Testis (tissue), 3 donors: Measurements from ENCODE around the gene KIT. TPM values are rescaled to one million over a fixed set of nuclear protein-coding genes. Genes with fewer than 3 reads are reported as not detected.

Source experiments
- DNase-seq: peaks from one replicate; pipeline ENCODE4 v3.0.0-alpha.2; 2019
- H3K27ac ChIP-seq, 2 donors: fragments of 200-600 bp; sonication (generic); one replicate each; pipeline ENCODE4 v1.5.1; 2019
- H3K27me3 ChIP-seq: fragments of 200-600 bp; sonication (generic); one replicate; pipeline ENCODE4 v1.5.1; 2019
- H3K36me3 ChIP-seq: fragments of 200-600 bp; sonication (generic); one replicate; pipeline ENCODE4 v1.5.1; 2017; ENCODE audit warnings: low read depth; ENCODE audit errors: missing control alignments
- H3K4me1 ChIP-seq: fragments of 200-600 bp; sonication (generic); one replicate; pipeline ENCODE4 v1.5.1; 2019
- H3K4me3 ChIP-seq, 2 donors: fragments of 200-600 bp; sonication (generic); one replicate each; pipeline ENCODE4 v1.5.1; 2017 to 2019
- H3K9me3 ChIP-seq: fragments of 200-600 bp; sonication (generic); one replicate; pipeline ENCODE4 v1.5.1; 2017
- POLR2A ChIP-seq: fragments of 450-650 bp; IDR thresholded peaks from one replicate; pipeline ENCODE4 v1.6.1; 2017; ENCODE audit warnings: antibody characterized with exemption, mild to moderate bottlenecking, moderate library complexity
- WGBS, 2 donors: methylation state at CpG; one replicate each; pipeline ENCODE4 v1.1.5; 2018; 5-methylcytosine and 5-hydroxymethylcytosine counted together
- intact Hi-C: fragments of 100-400 bp; cut with DNase I; formaldehyde crosslinking; loops from one replicate; pipeline ENCODE4 v1.15.1; 2023; ENCODE audit warnings: low total_unique reads
- polyA plus RNA-seq: library from polyadenylated mRNA; stranded (reverse); fragments of 350-450 nt; fragmentation: Illumina TruSeq; extraction: RNeasy Lipid Tissue Mini Kit (QIAGEN cat#74804); gene quantifications from one replicate; pipeline ENCODE4 v1.2.3, GENCODE V29; 2014; ENCODE audit warnings: low read depth, low replicate concordance; ENCODE audit not compliant: insufficient read depth
- total RNA-seq, 2 donors: library from RNA; depleted of rRNA; stranded (reverse); fragments of >200 nt; gene quantifications; one replicate each; pipeline ENCODE4 v1.2.3, GENCODE V29; 2016
- TF ChIP-seq, protein P1 (sequence below), 3 experiments: fragments of 450-650 bp in 2 of 3; fragments of 200-600 bp in 1 of 3; sonication (generic) in 1 of 3; IDR thresholded peaks; one replicate each; pipeline ENCODE4 v1.5.1; 2016 to 2019; ENCODE audit warnings: antibody characterized with exemption in 3 of 3, mild to moderate bottlenecking in 2 of 3, moderate library complexity in 1 of 3

The KIT gene
- total and polyA plus RNA-seq, 3 donors from 2014 or later: 10.6 to 15.2 (median 10.7) TPM

DNA sequence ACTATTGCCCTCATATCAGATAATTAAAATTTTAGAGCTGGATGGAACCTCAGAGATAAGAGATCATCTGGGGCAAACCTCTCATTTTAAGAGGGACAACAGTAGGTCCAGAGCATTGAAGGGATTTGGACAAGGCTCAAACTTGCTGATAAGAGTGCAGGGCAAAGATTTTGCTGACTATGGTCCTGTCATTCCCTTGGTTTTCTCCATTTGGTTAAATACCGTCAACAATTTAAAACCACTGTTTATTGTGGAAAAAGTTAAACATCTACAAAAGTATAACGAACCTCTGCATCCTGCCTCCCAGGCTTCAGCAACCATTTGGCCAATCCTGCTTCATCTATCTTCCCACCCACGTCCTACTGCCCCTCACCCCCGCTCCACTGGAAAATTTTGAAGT lies 10.7 kb upstream of the KIT start:
- Histone ChIP-seq H3K4me3 (no peak overlapping the region), H3K27me3 (no peaks in the 10 kb centered on the region), H3K27ac (no peak overlapping the region), H3K36me3 (no peaks in the 10 kb centered on the region), H3K9me3 (no peaks in the 10 kb centered on the region), H3K4me1 (no peaks in the 10 kb centered on the region)
- WGBS, 2 donors: 84 to 88% methylated on average over 4 of the region's 4 CpGs
- no peak for TF ChIP-seq POLR2A
- TF ChIP-seq, protein P1, sequence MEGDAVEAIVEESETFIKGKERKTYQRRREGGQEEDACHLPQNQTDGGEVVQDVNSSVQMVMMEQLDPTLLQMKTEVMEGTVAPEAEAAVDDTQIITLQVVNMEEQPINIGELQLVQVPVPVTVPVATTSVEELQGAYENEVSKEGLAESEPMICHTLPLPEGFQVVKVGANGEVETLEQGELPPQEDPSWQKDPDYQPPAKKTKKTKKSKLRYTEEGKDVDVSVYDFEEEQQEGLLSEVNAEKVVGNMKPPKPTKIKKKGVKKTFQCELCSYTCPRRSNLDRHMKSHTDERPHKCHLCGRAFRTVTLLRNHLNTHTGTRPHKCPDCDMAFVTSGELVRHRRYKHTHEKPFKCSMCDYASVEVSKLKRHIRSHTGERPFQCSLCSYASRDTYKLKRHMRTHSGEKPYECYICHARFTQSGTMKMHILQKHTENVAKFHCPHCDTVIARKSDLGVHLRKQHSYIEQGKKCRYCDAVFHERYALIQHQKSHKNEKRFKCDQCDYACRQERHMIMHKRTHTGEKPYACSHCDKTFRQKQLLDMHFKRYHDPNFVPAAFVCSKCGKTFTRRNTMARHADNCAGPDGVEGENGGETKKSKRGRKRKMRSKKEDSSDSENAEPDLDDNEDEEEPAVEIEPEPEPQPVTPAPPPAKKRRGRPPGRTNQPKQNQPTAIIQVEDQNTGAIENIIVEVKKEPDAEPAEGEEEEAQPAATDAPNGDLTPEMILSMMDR (IDR thresholded peaks at IDR 0.05): no peak
- DNase-seq: no peak
- intact Hi-C loops: no loop called here

DNA sequence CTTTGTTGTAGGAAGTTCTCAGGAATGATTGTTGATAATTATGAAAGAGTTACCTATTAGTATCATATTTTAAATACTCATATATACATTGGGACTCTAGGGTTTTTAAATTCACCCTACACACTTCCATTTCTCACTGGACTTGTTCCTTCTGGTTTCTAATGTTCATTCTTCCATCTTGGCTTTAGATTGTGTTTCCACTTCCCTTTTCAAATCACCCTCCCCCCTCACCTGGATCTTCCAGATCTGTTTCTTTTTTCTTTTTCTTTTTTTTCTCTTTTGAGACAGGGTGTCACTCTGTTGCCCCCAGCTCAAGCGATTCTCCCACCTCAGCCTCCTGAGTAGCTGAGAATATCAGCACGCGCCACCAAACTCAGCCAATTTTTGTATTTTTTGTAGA lies 6.7 kb upstream of the KIT start:
- H3K27ac ChIP-seq: no peak overlapping the region
- H3K4me3 ChIP-seq: no peak overlapping the region
- intact Hi-C loops: no loop called here
- TF ChIP-seq POLR2A: no peak
- TF ChIP-seq, protein P1 (IDR thresholded peaks at IDR 0.05): no peak
- no peaks in the 10 kb centered on the region for H3K9me3 ChIP-seq
- no peaks in the 10 kb centered on the region for H3K4me1 ChIP-seq
- DNase-seq: no peak
- no peaks in the 10 kb centered on the region for H3K36me3 ChIP-seq
- 94 to 96% methylated on average over 3 of the region's 3 CpGs for WGBS, 2 donors
- H3K27me3 ChIP-seq: no peaks in the 10 kb centered on the region

DNA sequence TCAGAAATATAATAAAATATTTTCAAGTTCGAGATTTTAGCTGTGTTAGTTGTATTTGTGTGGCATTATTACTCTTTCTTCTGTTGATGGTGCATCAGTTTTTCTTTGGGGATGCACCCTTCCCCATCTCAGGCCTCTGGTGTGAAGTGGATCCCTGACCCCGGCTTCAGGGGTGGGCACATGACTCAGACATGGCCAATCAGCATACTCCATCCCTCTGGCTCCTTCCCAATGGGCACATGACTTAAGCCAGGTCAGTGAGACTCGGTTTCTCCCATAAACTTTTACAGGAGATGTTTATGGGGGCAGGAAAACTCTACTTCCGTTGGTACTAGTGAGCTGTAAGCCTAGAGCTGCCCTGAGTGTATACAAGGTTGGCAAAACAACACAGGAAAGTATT lies 3.0 kb upstream of the KIT start:
- Histone ChIP-seq H3K9me3 (no peaks in the 10 kb centered on the region), H3K4me3 (no peak overlapping the region), H3K4me1 (peaks cover 18% of the 10 kb centered on the region), H3K36me3 (no peaks in the 10 kb centered on the region), H3K27ac (no peak overlapping the region), H3K27me3 (no peaks in the 10 kb centered on the region)
- WGBS, 2 donors: 72 to 83% methylated on average over 4 of the region's 4 CpGs
- intact Hi-C loops: no loop called here
- no peak for DNase-seq
- TF ChIP-seq POLR2A: no peak
- TF ChIP-seq, protein P1 (IDR thresholded peaks at IDR 0.05): no peak

DNA sequence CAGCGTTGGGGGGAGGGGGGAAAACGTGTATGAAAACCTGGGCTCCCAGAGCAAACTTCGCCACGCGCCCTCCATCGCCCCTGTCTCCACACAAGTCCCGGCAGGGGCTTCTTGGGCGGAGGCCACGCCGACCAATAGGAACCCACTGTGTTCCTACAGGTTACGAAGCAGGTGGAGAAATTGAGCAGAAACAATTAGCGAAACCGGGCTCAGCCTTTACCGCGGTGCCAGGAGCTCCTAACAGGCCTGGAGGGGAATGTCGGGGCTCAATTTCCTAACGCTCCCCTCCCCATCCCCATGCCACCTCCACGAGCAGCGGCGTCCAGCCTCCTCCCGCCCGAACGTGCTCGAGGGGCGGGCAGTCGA lies 589 bp upstream of the KIT start:
- no peak overlapping the region for H3K27ac ChIP-seq
- no peaks in the 10 kb centered on the region for H3K27me3 ChIP-seq

More for the DNA sequence above, 589 bp upstream of the KIT start:
- DNase-seq: peak; percentile 40
- H3K9me3 ChIP-seq: no peaks in the 10 kb centered on the region
- TF ChIP-seq POLR2A: no peak
- TF ChIP-seq, protein P1 (IDR thresholded peaks at IDR 0.05): no peak
- no peaks in the 10 kb centered on the region for H3K36me3 ChIP-seq
- peak overlapping the region; percentile 51 to 56 for H3K4me3 ChIP-seq
- intact Hi-C loops: no loop called here
- H3K4me1 ChIP-seq: peaks cover 18% of the 10 kb centered on the region
- 33 to 35% methylated on average over 13 to 22 of the region's 26 CpGs for WGBS, 2 donors
